ENCODE data around the gene C11orf42.

The C11orf42 gene

DNA sequence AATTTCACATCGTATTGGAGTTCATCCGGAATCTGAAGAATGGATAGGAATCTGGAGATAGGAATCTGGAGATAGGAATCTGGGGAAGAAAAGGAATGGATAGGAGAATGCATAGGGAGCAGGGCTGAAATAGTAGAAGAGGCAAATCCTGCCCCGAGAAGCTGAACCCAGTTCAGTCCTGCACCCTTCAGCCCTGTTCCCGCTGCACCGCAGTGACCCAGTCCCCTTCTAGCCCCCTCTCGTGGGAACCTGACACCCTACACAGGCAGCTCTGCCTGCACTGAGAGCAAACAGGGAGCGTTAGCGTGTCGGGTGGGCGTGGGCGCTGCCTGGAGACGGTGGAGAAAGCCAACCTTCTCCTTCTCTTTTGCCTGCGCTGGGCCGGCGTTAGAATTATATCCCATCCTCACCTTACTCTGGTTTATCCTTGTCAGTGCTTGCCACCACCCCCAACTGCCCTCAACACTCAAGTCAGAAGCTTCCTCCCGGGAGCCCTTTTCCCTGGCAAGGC, 53.3 kb downstream of the C11orf42 start:
- DNase-seq (ENCODE audit: low spot score), result no peak

DNA sequence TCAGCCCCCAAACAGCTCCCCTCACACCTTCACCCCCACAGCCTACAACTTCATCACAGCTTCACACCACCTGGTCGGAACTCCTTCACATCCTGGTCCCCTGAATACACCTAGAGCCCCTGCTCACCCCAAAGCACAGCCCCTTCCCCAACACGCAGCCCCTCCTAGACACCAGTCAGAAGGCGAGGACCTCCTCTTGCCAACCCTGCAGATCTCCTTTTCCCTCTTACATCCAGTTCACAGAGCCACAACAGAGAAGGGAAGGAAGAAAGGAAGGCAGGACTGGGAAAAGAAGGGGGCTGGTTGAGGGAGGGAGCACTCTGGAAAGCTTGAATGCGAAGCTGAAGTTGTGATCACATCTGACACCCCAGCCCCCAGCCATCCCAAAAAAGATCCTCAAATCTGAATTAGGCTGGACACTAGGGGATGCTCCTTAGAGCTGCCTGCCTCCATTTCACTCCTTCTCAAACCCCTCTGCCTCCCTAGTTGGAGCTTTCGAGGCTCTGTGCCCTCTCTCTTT, 54.9 kb downstream of the C11orf42 start:
- no peak for DNase-seq (ENCODE audit: low spot score)
